ENCODE data around the gene CHMP4A.

Gene CHMP4A

GRCh38 chr14:24184104-24184970, 29.0 kb downstream of the CHMP4A start:
- TF ChIP-seq, protein P1, sequence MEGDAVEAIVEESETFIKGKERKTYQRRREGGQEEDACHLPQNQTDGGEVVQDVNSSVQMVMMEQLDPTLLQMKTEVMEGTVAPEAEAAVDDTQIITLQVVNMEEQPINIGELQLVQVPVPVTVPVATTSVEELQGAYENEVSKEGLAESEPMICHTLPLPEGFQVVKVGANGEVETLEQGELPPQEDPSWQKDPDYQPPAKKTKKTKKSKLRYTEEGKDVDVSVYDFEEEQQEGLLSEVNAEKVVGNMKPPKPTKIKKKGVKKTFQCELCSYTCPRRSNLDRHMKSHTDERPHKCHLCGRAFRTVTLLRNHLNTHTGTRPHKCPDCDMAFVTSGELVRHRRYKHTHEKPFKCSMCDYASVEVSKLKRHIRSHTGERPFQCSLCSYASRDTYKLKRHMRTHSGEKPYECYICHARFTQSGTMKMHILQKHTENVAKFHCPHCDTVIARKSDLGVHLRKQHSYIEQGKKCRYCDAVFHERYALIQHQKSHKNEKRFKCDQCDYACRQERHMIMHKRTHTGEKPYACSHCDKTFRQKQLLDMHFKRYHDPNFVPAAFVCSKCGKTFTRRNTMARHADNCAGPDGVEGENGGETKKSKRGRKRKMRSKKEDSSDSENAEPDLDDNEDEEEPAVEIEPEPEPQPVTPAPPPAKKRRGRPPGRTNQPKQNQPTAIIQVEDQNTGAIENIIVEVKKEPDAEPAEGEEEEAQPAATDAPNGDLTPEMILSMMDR (IDR thresholded peaks at IDR 0.05; ENCODE audit: borderline replicate concordance, insufficient read depth, low read depth, low read length) = no peak

GRCh38 chr14:24183014-24183481, 30.2 kb downstream of the CHMP4A start:
- TF ChIP-seq, protein P1 (IDR thresholded peaks at IDR 0.05; ENCODE audit: borderline replicate concordance, insufficient read depth, low read depth, low read length) = no peak

More at GRCh38 chr14:24184104-24184970, 29.0 kb downstream of the CHMP4A start:
- H3K4me3 ChIP-seq (ENCODE audit: low read depth, low read length) = no peak overlapping the region

DNA sequence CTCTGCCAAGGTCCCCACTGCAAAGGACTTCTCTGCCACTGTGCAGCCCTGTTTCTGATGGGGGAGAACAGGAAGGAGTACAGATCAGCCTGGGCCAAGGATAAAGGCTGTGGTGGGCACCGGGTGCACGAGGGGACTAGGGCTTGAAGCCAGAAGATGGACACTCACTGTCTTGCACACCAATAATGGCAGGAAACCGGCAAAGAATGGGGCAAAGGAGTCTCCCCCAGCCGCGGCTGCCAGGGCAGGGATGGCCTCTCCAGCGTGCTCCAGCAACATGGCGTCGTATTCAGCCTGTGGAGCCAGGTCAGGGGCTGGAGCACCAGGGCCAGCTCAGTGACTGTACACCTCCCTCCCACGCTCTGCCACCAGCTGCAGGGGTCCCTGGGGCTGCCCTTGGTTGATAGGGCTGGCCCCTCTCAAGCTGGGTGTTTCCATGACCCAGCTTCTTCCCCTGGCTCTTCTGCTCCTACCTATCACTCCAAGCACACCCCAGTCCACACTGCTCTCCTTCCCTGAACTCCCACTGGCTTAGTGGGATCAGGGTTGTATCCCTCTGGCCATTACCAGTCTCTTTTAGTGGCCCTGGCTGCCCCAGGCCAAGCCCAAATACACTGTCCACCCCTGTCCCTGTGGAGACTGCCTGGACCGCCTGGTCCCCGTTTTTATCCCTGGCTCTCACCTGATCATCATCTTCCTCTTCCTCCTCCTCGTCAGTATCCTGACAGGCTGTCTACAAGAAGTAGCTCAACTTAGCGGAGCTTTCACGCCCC, 31.0 kb downstream of the CHMP4A start:
- TF ChIP-seq, protein P1 (IDR thresholded peaks at IDR 0.05; ENCODE audit: borderline replicate concordance, insufficient read depth, low read depth, low read length) = no peak
- H3K4me3 ChIP-seq (ENCODE audit: low read depth, low read length) = no peak overlapping the region

More at GRCh38 chr14:24183014-24183481, 30.2 kb downstream of the CHMP4A start:
- no peak overlapping the region for H3K4me3 ChIP-seq (ENCODE audit: low read depth, low read length)

- TF ChIP-seq, protein P1 (IDR thresholded peaks at IDR 0.05; ENCODE audit: borderline replicate concordance, insufficient read depth, low read depth, low read length) = no peak
- no peak overlapping the region for H3K4me3 ChIP-seq (ENCODE audit: low read depth, low read length)
Observed at GRCh38 chr14:24181371-24182077, 31.8 kb downstream of the CHMP4A start.

DNA sequence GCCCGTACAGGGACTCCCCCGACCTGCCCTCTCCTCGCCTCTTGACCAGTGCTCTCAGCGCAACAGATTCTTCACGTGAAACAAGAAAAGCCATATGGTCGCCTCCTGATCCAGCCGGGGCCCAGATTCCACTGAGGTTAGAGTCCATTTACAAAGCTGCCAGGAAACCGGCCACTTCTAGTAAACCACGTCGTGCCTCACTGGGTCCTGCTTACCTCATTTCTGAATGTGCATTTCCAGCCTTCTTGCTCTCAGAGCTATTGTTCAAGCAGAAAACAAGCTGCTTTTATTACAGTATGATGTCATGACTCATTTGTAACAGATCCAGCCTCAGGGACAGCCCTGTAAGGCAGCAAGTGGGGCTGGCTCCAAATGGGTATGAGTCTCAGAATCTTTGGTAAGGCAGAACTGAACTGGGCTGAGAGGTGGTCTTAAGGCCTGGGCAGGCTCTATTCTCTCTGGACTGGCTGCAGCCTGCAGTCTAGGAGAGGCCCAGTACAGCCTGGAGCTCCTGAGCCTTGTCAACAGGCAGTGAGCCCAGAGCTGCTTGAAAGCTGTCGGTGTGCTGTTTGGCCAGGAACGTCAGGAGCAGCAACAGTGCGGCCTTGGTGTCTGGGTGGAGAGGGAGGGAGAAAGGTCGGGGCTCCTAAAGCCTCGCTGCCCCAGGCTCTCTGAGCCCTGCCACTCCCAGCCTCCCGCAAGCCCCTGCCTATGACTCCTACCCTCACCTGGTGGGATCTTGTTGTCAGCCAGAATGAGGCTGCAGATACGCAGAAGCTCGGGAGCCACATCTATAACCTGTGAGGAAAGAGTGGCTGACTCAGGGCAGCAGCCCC, 33.1 kb downstream of the CHMP4A start:
- TF ChIP-seq, protein P1 (IDR thresholded peaks at IDR 0.05; ENCODE audit: borderline replicate concordance, insufficient read depth, low read depth, low read length) = no peak
- H3K4me3 ChIP-seq (ENCODE audit: low read depth, low read length) = no peak overlapping the region

DNA sequence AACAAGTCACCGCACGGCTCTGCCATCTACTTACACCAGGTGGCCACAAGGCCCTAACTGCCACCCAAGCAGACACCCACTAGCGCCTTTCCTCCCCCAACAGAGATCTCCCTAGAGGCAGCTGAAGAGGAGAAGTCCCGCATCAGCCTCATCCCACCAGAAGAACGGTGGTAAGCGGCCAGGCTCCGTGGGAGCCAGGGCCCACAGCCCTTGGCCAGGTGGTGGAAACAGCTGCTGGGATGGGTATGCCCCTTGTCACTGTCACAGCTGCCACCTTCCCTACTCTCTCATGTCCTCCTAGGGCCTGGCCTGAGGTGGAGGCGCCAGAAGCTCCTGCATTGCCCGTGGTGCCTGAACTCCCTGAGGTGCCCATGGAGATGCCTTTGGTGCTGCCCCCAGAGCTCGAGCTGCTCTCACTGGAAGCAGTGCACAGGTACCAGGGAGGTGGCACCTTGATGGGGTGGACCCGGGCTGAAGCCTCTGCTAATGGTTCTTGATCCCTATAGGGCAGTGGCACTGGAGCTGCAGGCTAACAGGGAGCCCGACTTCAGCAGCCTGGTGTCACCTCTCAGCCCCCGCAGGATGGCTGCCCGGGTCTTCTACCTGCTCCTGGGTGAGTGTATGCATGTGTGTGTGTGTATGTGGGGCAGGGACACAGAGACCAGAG, 33.9 kb downstream of the CHMP4A start:
- TF ChIP-seq, protein P1 (IDR thresholded peaks at IDR 0.05; ENCODE audit: borderline replicate concordance, insufficient read depth, low read depth, low read length) = no peak
- H3K4me3 ChIP-seq (ENCODE audit: low read depth, low read length) = no peak overlapping the region

Measured in GM12875 (cell line).